ACHN (cell line): ENCODE data around the gene CACNA1S.

Experiments
- DNase-seq: peaks from one replicate; pipeline ENCODE4 v3.0.0-alpha.2; 2015
- in situ Hi-C: cut with HindIII; loops from 2 replicates; pipeline ENCODE4 v1.10.0; 2017; ENCODE audit warnings: low sequenced_read_pairs, low pct_ligation_motif_present, low pct_unique_long_range_greater_than_20kb

Gene CACNA1S

DNA sequence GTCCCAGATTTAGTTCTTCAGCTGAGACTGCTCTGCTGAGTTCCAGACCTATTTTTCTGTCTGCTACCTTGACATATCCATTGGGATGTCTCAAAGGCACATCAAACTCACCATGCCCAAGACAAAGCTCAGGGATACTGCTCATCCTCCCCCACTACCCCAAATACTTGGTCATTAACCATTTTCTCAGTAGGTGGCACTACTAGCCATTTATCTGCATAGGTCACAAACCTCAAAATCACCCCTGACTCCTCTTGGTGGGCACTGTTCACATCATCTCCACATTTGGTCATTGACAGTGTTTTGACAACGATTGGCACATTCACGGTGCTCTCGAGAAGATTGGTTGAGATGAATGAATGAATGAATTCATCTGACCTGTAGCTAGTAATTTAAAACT is 32.1 kb downstream of the CACNA1S start:
- no peak for DNase-seq
- in situ Hi-C loops, result no loop called here

- in situ Hi-C loops, result no loop called here
- no peak for DNase-seq
Measured at GRCh38 chr1:201077736-201078135, 34.5 kb downstream of the CACNA1S start.

DNA sequence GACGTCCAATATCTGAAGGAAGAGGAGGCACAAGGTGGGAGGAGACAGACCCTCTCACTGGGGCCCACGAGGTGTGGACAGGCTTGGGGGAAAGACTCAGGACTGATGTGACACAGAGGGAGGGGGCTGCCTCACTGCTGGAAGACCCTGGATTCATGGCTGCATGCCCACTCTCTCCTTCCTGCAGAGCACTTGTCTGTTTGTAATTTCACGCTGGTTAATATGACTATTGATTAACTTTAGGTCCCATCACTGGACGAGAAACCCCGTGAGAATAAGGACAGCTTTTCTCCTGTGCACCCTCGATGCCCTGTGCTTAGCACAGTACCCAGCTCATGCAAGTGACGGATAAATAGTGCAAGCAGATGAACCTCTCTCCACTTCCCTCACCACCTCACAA is 35.1 kb downstream of the CACNA1S start:
- in situ Hi-C loops, result no loop called here
- DNase-seq, result no peak

GRCh38 chr1:201076092-201076491 is 36.1 kb downstream of the CACNA1S start:
- in situ Hi-C loops, result no loop called here
- no peak for DNase-seq

GRCh38 chr1:201074018-201074417 is 38.2 kb downstream of the CACNA1S start:
- DNase-seq, result no peak
- in situ Hi-C loops, result no loop called here

- no peak for DNase-seq
- in situ Hi-C loops, result no loop called here
Measured at GRCh38 chr1:201072922-201073321, 39.3 kb downstream of the CACNA1S start.

DNA sequence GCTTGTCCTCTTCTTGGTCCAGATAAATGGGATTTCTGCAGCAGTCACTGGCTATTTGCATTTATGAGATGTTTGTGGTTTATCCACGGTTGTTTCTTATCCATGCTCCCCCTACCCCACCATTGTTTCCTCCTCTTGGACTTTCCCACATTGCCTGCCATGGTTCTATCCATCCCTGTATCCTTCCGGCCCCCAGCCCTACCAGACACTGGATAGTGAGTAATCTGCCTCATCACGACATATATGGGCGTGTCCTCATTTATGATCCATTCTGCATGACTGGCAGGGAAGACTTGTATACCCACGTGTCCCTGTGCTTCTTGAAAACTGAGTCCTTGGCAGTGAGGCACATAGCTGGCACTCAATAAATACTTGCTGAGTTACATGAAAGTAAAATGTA is 40.1 kb downstream of the CACNA1S start:
- DNase-seq, result no peak
- in situ Hi-C loops, result no loop called here

GRCh38 chr1:201069636-201070035 is 42.6 kb downstream of the CACNA1S start:
- DNase-seq, result no peak
- in situ Hi-C loops, result no loop called here

DNA sequence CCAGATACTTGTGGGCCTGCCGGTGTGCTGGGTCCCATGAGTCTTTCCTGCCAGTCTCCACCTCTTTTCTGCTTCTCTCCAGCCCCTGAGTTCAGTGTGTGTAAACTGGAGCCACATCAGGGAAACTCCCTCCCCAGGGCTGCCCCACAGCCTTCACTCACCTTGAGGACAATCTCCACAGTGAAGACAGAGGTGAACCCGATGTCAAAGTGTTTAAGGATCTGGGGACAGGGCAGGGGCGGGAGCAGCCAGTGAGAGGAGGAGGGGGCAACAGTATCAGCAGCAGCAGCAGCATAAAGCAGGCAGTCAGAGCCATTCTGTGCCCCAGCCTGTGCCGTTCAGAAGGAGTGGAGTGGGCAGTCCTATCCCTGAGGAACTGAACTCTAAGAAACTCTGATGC is 43.2 kb downstream of the CACNA1S start:
- in situ Hi-C loops, result no loop called here
- no peak for DNase-seq

DNA sequence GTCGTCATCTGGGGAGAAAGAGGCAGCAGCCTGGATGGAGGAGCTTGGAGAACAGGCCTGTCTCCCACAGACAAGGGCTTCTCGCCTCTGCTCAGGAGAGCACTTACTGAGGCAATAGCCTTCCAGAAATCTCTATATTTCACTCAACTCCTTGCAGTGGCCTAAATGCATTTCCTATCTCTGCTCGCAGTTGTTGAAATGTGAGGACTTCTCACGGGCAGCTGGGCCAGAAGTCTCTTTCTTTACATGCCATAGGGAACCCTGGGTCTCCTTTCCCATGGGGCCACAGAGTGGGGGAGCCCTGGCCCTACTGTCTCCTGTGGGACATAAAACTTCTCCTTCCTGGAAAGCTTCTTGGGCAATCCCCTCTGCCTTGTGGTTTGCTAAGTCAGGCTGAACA is 45.2 kb downstream of the CACNA1S start:
- in situ Hi-C loops, result no loop called here
- DNase-seq, result no peak

DNA sequence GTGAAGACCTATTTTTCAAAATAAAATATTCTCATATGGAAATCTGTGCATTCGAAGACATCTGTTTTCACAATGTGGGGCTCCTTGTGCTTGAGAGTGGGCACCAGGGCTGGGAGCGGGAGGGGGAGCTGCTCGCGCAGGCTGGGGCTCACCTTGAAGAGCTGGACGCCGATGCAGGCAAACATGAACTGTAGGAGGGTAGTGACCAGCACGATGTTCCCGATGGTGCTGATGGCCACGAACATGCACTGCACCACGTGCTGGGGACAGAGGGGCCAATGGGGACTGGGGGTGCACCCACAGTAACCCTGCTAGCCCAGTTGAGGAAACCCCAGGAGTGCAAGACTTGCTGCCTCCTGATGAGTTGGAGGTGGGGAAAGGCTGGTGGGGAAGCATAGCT is 46.5 kb downstream of the CACNA1S start:
- in situ Hi-C loops, result no loop called here
- DNase-seq, result no peak

DNA sequence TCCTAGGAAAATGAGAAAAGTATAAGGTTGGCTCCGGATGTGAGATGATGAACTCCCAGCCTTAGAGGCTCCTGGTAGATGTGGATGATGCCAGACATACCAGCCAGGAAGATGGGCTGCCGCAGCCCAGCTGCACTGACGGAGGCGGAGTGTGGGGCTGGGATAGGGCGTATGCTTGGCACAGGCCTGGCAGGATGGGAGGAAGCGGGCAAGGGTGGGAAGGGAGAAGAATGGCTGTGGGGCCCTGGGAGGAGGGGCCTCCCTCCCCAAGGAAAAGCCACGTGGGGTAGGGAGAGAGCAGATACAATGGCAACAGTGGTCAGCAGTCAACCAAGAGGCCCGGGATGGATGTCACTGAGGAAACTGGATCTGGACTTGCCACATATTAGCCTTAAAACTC is 47.4 kb downstream of the CACNA1S start:
- DNase-seq, result no peak
- in situ Hi-C loops, result no loop called here

DNA sequence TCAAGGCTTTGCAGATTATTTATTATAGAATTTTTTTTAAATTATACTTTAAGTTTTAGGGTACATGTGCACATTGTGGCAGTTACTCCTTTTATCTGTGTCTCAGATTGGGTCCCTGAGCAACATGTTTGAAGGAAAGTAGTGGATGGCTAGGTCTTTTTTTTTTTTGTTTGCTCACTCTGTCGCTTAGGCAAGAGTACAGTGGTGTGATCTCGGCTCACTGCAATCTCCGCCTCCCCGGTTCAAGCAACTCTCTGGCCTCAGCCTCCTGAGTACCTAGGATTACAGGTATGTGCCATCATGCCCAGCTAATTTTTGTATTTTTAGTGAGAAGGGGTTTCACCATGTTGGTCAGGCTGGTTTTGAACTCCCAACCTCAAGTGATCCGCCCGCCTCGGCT is 49.1 kb downstream of the CACNA1S start:
- in situ Hi-C loops, result no loop called here
- DNase-seq, result no peak

DNA sequence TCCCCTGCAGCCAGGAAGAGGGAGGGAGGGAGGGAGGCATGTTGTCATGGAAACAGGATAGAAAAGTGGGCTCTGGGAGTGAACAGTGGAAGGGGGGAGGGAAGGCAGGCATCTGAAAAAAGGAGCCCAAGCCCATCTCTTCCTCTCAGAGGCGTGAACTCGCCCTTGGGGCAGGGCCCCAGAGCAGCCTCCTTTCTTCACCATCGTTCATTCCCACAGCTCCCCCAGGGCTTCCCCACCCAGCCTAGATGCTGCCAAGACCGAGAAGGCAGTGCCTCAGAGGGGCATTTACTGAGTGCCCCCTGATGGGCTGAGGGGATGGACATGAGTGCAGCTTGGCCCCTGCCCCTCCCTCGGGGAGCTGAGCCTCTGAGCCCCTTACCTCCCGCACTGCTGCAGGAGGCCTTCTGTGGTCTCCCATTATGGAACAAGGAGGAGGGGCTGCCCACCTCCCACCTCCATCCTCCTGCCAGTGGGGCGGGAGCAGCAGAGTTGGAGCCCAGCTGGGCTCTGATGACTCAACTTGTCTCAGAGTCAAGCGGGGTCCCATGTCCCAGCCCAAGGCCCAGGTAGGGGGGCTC is 49.6 kb downstream of the CACNA1S start:
- in situ Hi-C loops, result no loop called here
- no peak for DNase-seq

DNA sequence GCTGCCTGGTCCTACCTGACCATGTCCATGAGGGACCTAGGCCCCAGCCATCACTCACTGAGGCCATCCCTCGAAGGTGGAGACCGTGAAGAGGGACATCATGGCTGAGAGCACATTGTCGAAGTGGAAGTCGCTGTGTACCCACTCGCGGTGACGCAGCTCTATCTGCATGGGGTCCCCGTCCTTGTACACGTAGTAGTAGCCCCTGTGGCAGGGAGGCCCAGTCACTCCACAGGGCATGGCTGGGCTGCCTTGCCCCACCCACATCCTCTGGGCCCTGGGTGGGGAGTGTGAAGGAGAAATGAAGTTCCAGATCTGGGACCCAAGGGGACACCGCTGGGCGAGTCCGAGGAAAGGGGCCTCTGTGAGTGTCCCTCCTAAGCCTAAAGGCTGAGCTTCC is 50.3 kb downstream of the CACNA1S start:
- in situ Hi-C loops, result no loop called here
- no peak for DNase-seq

DNA sequence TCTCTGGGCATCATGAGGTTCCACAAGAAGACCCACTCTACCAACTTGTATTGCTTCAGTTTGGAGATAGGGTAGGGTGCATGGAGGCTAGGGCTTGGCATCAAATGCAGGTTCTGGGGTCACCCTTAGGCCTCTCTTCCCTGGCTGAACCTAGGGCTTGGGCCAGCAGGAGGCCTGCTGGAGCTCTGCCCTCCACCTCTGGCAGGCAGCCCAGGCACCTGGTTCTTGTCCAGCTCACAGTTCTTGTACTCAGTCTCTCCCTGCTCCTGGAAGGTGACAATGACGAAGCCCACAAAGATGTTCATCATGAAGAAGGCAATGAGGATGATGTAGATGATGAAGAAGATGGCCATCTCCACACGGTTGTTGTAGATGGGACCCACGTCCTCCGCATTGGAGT is 51.2 kb downstream of the CACNA1S start:
- in situ Hi-C loops, result no loop called here
- DNase-seq, result no peak

DNA sequence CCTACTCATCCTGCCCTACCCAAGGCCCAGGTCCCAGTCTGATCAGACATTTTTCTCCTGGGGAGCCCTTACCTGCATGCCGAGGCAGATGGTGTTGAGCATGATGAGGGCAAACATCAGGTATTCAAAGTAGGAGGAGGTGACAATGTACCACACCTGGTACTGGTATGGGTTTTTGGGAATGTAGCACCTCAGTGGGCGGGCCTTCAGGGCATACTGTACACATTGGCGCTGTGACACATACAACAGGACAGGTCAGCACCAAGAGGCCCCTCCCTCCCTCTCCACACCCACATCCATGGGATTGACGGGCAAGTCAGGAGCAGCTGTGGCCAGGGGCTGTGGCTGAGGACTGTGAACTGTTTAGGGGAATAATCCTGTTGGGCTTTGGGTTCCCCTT is 51.6 kb downstream of the CACNA1S start:
- in situ Hi-C loops, result no loop called here
- DNase-seq, result no peak

DNA sequence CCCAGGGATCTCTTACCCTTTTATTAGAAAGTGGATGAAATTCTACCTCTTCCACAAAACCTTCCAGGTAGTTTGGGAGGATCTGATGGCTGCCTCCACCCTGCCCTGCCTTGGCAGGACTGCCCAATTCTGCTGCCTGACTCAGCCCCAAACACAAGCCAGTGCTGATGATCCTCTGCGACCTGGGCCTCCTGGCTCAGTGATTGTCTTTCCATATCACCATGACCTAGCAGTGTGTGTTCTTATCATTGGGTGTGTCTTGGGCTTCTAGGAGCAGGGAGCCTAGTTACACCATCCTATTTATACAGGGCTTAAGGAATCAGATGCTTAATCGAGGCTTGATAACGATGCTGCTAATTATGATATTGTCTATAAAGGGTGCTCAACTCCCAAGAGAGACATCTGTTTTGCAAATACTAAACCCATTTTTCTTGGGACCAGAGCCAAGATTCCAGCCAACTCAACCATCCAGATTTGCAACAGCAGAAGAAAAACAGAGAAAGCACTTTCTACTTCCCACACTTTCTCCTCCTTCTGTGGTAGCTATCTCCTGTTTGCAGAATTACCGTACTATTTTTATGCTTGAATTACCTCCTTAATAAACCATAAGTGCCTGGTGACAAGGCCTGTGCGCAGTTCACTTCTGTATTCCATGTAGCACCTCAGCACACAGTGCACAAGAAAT is 52.2 kb downstream of the CACNA1S start:
- no peak for DNase-seq
- in situ Hi-C loops, result no loop called here

- in situ Hi-C loops, result no loop called here
- DNase-seq, result no peak
Measured at GRCh38 chr1:201059401-201059800, 52.8 kb downstream of the CACNA1S start.

GRCh38 chr1:201054091-201054543 is 58.1 kb downstream of the CACNA1S start:
- no peak for DNase-seq
- in situ Hi-C loops, result no loop called here
